KMS-11 (cell line): ENCODE results near the gene TRIM29.

Experiments used
- H2AFZ ChIP-seq: fragments of 200-600 bp; sonication (generic); 2 replicates; pipeline ENCODE4 v1.6.1; 2016; ENCODE audit warnings: antibody characterized with exemption, mixed run types, low read depth
- H3K27ac ChIP-seq: fragments of 200-600 bp; sonication (generic); 2 replicates; pipeline ENCODE4 v1.6.1; 2016; ENCODE audit warnings: mild to moderate bottlenecking, mixed run types
- H3K27me3 ChIP-seq: fragments of 200-600 bp; sonication (generic); 2 replicates; pipeline ENCODE4 v1.6.1; 2017; ENCODE audit warnings: mild to moderate bottlenecking, low read depth, mixed run types, moderate library complexity; ENCODE audit not compliant: insufficient read depth
- H3K36me3 ChIP-seq: fragments of 200-600 bp; sonication (generic); 2 replicates; pipeline ENCODE4 v1.6.1; 2017; ENCODE audit warnings: mild to moderate bottlenecking, mixed run types; ENCODE audit not compliant: insufficient read depth
- H3K4me1 ChIP-seq: fragments of 200-600 bp; sonication (generic); 2 replicates; pipeline ENCODE4 v1.6.1; 2016; ENCODE audit warnings: mild to moderate bottlenecking, low read depth, mixed run types; ENCODE audit not compliant: poor library complexity, severe bottlenecking
- H3K4me2 ChIP-seq: fragments of 200-600 bp; sonication (generic); 2 replicates; pipeline ENCODE4 v1.7.0; 2016; ENCODE audit warnings: mild to moderate bottlenecking, mixed run types
- H3K4me3 ChIP-seq: fragments of 200-600 bp; sonication (generic); IDR thresholded peaks from 2 replicates; pipeline ENCODE4 v1.6.1; 2017; ENCODE audit warnings: low read depth, low read length, mixed read lengths; ENCODE audit not compliant: insufficient read depth
- H3K79me2 ChIP-seq: fragments of 200-600 bp; sonication (generic); 2 replicates; pipeline ENCODE4 v1.6.1; 2016; ENCODE audit warnings: low read depth, mixed run types; ENCODE audit not compliant: insufficient read depth
- H3K9ac ChIP-seq: fragments of 200-600 bp; sonication (generic); 2 replicates; pipeline ENCODE4 v1.6.1; 2016; ENCODE audit warnings: mild to moderate bottlenecking, mixed run types
- H4K20me1 ChIP-seq: fragments of 200-600 bp; sonication (generic); 2 replicates; pipeline ENCODE4 v1.6.1; 2016; ENCODE audit warnings: mild to moderate bottlenecking, mixed run types; ENCODE audit not compliant: insufficient read depth
- TF ChIP-seq, protein P1 (sequence below): fragments of 200-600 bp; sonication (generic); conservative IDR thresholded peaks from 2 replicates; pipeline ENCODE4 v1.6.1; 2017; ENCODE audit warnings: low read depth, mild to moderate bottlenecking, antibody characterized with exemption, low read length, moderate library complexity, mixed read lengths

TRIM29 gene

DNA sequence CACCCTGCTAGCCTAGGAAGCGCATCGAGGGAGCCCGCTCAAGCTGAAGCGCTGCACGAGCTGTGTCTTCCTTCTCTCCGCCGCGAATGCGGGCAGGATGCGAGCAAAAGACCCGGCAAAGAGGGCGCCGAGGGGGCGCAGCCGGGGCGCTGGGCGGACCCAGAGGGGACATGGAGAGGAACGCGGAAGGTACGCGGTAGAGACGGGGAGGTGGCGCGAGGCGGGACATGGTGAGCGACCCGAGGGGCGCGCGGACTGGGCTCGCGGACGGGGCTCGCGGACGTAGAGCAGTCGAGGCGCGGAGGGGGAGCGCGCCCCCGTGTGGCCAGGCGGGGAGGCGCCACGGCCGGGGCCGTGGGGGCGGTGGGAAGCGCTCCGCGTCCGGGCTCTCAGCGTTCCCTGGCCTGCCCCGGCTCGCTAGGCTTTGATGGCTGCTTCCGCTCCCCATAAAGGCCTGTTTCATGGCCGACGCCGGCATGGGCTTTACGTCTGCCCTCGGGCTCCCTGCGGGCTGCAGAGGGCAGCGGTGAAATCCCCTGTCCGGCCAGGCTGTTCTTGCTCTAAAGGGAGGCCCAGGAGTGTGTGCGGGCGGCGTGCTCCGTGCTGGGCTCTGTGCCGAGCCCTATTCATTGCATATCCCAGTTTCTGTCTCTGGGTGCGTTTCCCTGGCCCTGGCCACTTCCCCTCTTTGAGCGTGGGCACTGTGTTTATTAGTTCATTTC, 31.2 kb upstream of the TRIM29 start:
- Histone ChIP-seq H2AFZ (no peak overlapping the region), H3K36me3 (no peaks in the 10 kb centered on the region), H3K27me3 (no peaks in the 10 kb centered on the region), H3K4me3 (no peak overlapping the region), H3K27ac (no peak overlapping the region), H3K79me2 (no peaks in the 10 kb centered on the region), H3K4me1 (no peaks in the 10 kb centered on the region), H3K9ac (no peak overlapping the region), H4K20me1 (no peaks in the 10 kb centered on the region), H3K4me2 (no peak overlapping the region)
- TF ChIP-seq, protein P1, sequence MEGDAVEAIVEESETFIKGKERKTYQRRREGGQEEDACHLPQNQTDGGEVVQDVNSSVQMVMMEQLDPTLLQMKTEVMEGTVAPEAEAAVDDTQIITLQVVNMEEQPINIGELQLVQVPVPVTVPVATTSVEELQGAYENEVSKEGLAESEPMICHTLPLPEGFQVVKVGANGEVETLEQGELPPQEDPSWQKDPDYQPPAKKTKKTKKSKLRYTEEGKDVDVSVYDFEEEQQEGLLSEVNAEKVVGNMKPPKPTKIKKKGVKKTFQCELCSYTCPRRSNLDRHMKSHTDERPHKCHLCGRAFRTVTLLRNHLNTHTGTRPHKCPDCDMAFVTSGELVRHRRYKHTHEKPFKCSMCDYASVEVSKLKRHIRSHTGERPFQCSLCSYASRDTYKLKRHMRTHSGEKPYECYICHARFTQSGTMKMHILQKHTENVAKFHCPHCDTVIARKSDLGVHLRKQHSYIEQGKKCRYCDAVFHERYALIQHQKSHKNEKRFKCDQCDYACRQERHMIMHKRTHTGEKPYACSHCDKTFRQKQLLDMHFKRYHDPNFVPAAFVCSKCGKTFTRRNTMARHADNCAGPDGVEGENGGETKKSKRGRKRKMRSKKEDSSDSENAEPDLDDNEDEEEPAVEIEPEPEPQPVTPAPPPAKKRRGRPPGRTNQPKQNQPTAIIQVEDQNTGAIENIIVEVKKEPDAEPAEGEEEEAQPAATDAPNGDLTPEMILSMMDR, result no peak

- no peak overlapping the region for H3K27ac ChIP-seq
- H2AFZ ChIP-seq, result no peak overlapping the region
- no peaks in the 10 kb centered on the region for H3K36me3 ChIP-seq
- H4K20me1 ChIP-seq, result no peaks in the 10 kb centered on the region
- H3K4me3 ChIP-seq, result no peak overlapping the region
- H3K27me3 ChIP-seq, result no peaks in the 10 kb centered on the region
- H3K4me2 ChIP-seq, result no peak overlapping the region
- TF ChIP-seq, protein P1, result no peak
- H3K4me1 ChIP-seq, result no peaks in the 10 kb centered on the region
- H3K9ac ChIP-seq, result no peak overlapping the region
- H3K79me2 ChIP-seq, result no peaks in the 10 kb centered on the region
Observed at GRCh38 chr11:120168108-120168959, 30.4 kb upstream of the TRIM29 start.

DNA sequence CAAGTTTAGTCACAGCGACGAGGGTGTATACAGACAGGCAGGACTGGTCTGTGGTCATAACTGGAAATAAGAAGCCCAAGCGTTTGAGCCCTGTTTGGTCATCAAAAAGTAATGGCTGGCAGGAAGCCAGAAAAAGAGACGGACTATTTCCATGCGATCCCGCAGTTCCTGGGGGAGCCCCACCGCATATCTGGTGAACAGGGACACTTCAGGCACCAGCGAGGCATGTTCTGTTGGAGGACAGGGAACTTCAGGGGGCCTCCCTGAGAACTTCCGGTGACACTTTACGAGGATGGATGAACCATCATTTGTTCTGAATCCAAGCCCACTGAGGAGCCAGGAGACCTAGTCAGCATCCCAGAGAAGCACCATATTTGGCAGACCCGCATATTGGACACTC, 29.7 kb upstream of the TRIM29 start:
- Histone ChIP-seq H3K4me3 (no peak overlapping the region), H4K20me1 (no peaks in the 10 kb centered on the region), H3K79me2 (no peaks in the 10 kb centered on the region), H3K27me3 (no peaks in the 10 kb centered on the region), H2AFZ (no peak overlapping the region), H3K36me3 (no peaks in the 10 kb centered on the region), H3K27ac (no peak overlapping the region), H3K9ac (no peak overlapping the region), H3K4me2 (no peak overlapping the region), H3K4me1 (no peaks in the 10 kb centered on the region)
- TF ChIP-seq, protein P1, result no peak

DNA sequence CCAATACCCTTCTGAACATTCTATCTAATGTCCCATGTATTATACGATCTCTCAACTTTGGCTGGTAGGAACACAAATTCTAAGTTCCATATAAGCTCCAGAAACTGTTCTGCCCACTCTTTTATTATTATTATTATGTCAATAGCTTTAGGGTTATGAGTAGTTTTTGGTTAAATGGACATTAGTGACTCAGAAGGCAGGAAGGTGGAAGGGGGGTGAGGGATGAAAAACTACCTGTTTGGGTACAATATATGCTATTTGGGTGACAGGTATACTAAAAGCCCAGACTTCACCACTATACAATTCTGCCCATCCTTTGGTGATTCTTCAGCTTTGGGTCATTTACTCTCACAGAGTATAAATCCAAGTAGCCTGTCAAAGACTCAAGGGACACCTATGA, 22.5 kb upstream of the TRIM29 start:
- no peaks in the 10 kb centered on the region for H4K20me1 ChIP-seq
- no peaks in the 10 kb centered on the region for H3K79me2 ChIP-seq
- H3K27me3 ChIP-seq, result no peaks in the 10 kb centered on the region
- no peak overlapping the region for H3K4me2 ChIP-seq
- H3K9ac ChIP-seq, result no peak overlapping the region
- H3K36me3 ChIP-seq, result no peaks in the 10 kb centered on the region
- no peak overlapping the region for H2AFZ ChIP-seq
- H3K27ac ChIP-seq, result no peak overlapping the region
- no peaks in the 10 kb centered on the region for H3K4me1 ChIP-seq
- TF ChIP-seq, protein P1, result no peak
- H3K4me3 ChIP-seq, result no peak overlapping the region
